ENCODE results near the gene IKBKE.

Gene IKBKE

GRCh38 chr1:206518743-206519142 lies 48.5 kb downstream of the IKBKE start:
- CTCF ChIA-PET = interaction anchor here (0.6 to 1.1 kb wide), 3 partner anchors 40 to 1315 kb away, joined by 3 read pairs; no protein-coding TSS in a partner anchor
- TF ChIP-seq ZNF239 (tag by site-specific recombination; IDR thresholded peaks at IDR 0.05) = no peak
- TF ChIP-seq ZSCAN23 (tag by site-specific recombination; IDR thresholded peaks at IDR 0.05) = no peak
- no peak for TF ChIP-seq SETDB1 (IDR thresholded peaks at IDR 0.05; ENCODE audit: insufficient read length, low read length)
- TF ChIP-seq ZNF362 (tag by site-specific recombination; IDR thresholded peaks at IDR 0.05) = no peak
- no peak for TF ChIP-seq ZEB2 (tag by site-specific recombination; IDR thresholded peaks at IDR 0.05)
- no peak for TF ChIP-seq ZNF24 (tag by site-specific recombination; IDR thresholded peaks at IDR 0.05)
- no peak for TF ChIP-seq PRDM6 (tag by site-specific recombination; IDR thresholded peaks at IDR 0.05)
- TF ChIP-seq ZNF404 (tag by site-specific recombination; IDR thresholded peaks at IDR 0.05) = no peak
- no peak for TF ChIP-seq PRDM10 (tag by site-specific recombination; IDR thresholded peaks at IDR 0.05)
- TF ChIP-seq ZNF37A (tag by site-specific recombination; IDR thresholded peaks at IDR 0.05) = no peak
- TF ChIP-seq ZNF561 (tag by site-specific recombination; IDR thresholded peaks at IDR 0.05; ENCODE audit: borderline replicate concordance) = no peak
- TF ChIP-seq AEBP2 (tag by site-specific recombination; IDR thresholded peaks at IDR 0.05; ENCODE audit: borderline replicate concordance) = no peak
- no peak for TF ChIP-seq ZNF324 (tag by site-specific recombination; IDR thresholded peaks at IDR 0.05)
- no peak for TF ChIP-seq ZNF140 (tag by site-specific recombination; IDR thresholded peaks at IDR 0.05)
- no peak for TF ChIP-seq ZNF26 (tag by site-specific recombination; IDR thresholded peaks at IDR 0.05)
- no peak for TF ChIP-seq GLIS2 (tag by site-specific recombination; IDR thresholded peaks at IDR 0.05)

GRCh38 chr1:206521127-206521526 lies 50.9 kb downstream of the IKBKE start:
- H3K4me1 ChIP-seq (ENCODE audit: control insufficient read depth, insufficient read depth, low read length) = no peaks in the 10 kb centered on the region
- no peak overlapping the region for H3K4me3 ChIP-seq (ENCODE audit: low read depth, low read length)
- ChIA-PET POLR2A (no interaction called here), CTCF (interaction anchor here (0.6 to 1.8 kb wide), 3 partner anchors 24 to 453 kb away, joined by 3 to 6 read pairs (median 3); no protein-coding TSS in a partner anchor)
- no peaks in the 10 kb centered on the region for H3K9me3 ChIP-seq (ENCODE audit: control insufficient read depth, insufficient read depth, low read depth, low read length)
- TF ChIP-seq GLIS1 (tag by site-specific recombination; IDR thresholded peaks at IDR 0.05) (peak; percentile 96), EGR2 (tag by site-specific recombination; IDR thresholded peaks at IDR 0.05; ENCODE audit: low read depth) (no peak), ZNF426 (tag by site-specific recombination; IDR thresholded peaks at IDR 0.05) (no peak), ZNF514 (tag by site-specific recombination; IDR thresholded peaks at IDR 0.05) (no peak)
- no peaks in the 10 kb centered on the region for H3K36me3 ChIP-seq (ENCODE audit: control insufficient read depth in 2 of 2, insufficient read depth in 1 of 2, low read length in 2 of 2)
- no peak overlapping the region for H3K27ac ChIP-seq (ENCODE audit: extremely low read depth, low read depth, low read length)

More at GRCh38 chr1:206518743-206519142, 48.5 kb downstream of the IKBKE start:
- no peak overlapping the region for H3K27ac ChIP-seq (ENCODE audit: extremely low read depth, low read depth, low read length)
- H3K36me3 ChIP-seq (ENCODE audit: control insufficient read depth in 2 of 2, insufficient read depth in 1 of 2, low read length in 2 of 2) = no peaks in the 10 kb centered on the region
- H3K9me3 ChIP-seq (ENCODE audit: control insufficient read depth, insufficient read depth, low read depth, low read length) = no peaks in the 10 kb centered on the region
- POLR2A ChIA-PET = no interaction called here
- H3K4me3 ChIP-seq (ENCODE audit: low read depth, low read length) = no peak overlapping the region
- H3K4me1 ChIP-seq (ENCODE audit: control insufficient read depth, insufficient read depth, low read length) = no peaks in the 10 kb centered on the region
